Astrocyte of the hippocampus (primary cell): Measurements from ENCODE around the gene EDIL3.
A peak's percentile ranks its signal among the peaks of the same experiment; 100 is the strongest.
"Not testable (repeated sequence)": the region's sequence is repeated elsewhere in the genome, so short reads cannot be mapped to it uniquely, and the experiment has no call there.

ENCODE experiments used
- DNase-seq: peaks from one replicate; pipeline ENCODE4 v3.0.0; 2011; ENCODE audit warnings: low read depth, low spot score

Gene EDIL3

DNA sequence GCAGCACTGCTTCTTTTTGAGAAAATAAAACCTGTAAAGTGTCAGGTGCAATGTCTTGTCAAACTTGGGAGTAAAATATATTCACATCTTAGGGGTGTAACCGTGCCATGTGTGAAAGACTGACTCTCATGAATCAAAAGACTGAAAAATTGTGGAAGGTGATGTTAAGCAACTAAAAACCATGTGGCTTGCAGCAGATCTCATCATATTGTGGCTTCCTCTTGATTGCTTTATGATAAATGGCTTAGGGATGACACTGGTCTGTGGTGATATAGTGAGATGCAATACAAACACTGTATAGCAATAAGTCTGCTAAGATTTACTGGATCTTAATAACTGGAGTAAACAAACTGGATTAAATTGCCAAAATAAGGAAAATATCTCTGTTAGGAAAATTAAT is 321.6 kb downstream of the EDIL3 start:
- DNase-seq = no peak

- DNase-seq = no peak
These were observed 325.0 kb downstream of the EDIL3 start for GRCh38 chr5:84059672-84060071.

DNA sequence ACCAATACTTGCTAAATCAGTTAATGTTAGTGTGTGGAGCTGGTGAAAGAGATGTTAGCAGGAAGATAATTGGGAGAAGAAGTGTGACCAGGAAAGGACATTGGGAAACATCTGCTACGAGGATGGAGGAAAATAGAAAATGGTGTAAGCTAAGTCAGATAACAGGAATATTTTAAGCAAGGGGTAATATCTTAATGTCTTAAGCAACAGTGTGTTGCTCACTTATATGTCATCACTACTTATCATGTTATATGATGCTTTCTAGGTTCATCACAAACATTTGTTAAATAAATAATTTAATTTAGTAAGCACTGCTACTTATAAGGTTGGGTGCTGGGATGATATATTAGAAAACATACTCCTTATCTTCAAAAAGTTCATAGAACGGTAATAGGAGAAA is 326.1 kb downstream of the EDIL3 start:
- DNase-seq = no peak

- DNase-seq = no peak
These were observed 327.5 kb downstream of the EDIL3 start for GRCh38 chr5:84057211-84057610.

DNA sequence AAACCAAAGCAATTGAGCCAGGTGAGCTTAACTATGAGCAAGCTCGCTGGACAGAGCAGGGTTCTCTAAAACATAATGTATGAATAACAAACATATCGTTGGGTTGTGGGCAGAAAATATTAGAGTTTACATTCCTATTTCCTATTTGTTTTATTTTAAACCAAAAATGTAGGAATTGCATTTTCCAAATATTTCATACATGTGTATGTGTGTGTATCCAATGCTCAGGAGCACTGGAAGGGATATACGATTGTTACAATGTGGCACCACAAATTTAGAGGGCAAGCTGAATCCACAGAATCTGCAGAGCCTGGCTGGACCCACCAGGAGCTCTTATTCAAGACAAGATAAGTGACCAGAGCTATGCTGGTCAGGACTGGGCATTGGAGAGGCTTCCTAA is 338.7 kb downstream of the EDIL3 start:
- DNase-seq = no peak

DNA sequence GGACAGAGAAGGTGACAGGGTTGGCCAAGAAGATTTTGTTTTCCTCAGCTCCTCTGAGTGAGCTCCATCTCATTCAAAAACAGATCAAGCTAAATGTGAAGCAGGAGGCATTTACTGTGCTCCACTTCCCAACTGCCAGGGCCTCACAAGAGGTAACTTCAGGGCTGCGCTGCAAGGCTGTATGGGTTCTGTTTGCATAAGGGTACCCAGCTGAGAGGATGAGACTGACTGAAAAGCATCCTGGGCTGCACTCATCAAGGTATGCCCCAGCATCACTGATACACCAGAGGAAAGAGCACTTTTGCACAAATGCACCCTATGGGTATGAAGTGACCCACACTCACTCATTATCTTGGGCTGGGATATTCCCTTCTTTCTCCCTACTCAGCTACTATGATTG is 347.8 kb downstream of the EDIL3 start:
- DNase-seq = no peak

- DNase-seq = no peak
These were observed 352.4 kb downstream of the EDIL3 start for GRCh38 chr5:84032324-84032723.

GRCh38 chr5:84028093-84028492 is 356.6 kb downstream of the EDIL3 start:
- DNase-seq = peak; percentile 28

GRCh38 chr5:84018521-84018920 is 366.2 kb downstream of the EDIL3 start:
- DNase-seq = not testable (repeated sequence)

GRCh38 chr5:84017523-84018172 is 367.0 kb downstream of the EDIL3 start:
- DNase-seq = no peak

- no peak for DNase-seq
These were observed 368.6 kb downstream of the EDIL3 start for GRCh38 chr5:84016085-84016484.

DNA sequence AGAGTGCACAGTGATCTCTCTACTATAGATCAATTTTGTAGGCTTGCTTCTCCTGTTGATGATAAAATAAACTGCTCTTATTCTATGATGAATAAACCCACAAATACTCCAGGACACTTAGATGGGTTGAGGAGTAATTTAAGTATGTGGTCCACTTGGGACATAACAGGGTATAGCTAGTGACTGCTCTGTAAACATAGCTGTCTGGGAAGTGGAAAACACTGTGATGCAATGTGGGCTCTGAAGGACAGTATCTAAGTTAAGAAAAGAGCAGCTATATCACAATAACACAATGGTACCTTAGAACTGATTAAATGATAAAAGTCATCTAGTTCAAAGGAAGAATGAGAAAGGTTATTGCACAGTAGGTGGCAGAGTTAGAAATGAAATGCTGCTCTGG is 369.7 kb downstream of the EDIL3 start:
- DNase-seq = no peak

- DNase-seq = peak; percentile 35
These were observed 390.9 kb downstream of the EDIL3 start for GRCh38 chr5:83993803-83994202.

- DNase-seq = peak; percentile 55
These were observed 393.0 kb downstream of the EDIL3 start for GRCh38 chr5:83991566-83992224.

DNA sequence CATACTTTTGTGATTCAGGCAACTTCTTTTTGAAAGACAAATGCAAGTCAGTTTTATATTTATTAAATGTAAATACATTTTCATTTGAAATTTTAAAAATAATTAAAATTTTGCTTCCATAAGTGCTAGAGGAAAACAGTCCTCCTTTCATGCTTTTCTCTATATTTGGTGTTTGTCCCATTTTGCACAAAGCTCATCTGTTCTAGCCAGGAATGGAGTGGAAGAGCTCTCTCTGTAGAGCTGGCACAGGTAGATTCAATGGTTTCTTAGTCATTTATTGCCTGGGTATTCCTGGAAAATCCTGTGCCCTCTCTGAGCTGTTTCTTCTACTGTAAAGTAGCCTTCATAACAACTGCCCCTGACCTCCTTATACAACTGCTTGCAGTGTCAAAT is 396.4 kb downstream of the EDIL3 start:
- DNase-seq = no peak

GRCh38 chr5:83987513-83988292 is 397.0 kb downstream of the EDIL3 start:
- no peak for DNase-seq

DNA sequence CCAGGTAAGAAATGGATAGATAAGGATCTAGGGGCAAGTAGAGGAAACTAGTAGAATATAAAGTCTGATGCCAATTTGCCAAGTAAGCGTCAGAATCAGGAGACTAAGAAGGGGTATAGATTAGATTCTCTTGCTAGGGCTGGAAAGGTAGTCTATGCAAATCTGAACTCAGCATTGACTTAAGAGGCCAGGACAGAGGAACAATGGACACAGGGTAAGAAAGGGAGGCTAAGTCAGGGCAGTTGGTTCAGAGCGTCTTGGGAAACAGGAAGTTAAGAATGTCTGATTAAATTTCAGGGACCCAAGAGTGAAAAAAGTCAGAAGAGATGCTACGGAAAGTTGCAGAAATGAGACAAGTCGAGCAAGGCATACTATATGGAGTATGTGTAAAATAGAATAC is 400.8 kb downstream of the EDIL3 start:
- DNase-seq = no peak

DNA sequence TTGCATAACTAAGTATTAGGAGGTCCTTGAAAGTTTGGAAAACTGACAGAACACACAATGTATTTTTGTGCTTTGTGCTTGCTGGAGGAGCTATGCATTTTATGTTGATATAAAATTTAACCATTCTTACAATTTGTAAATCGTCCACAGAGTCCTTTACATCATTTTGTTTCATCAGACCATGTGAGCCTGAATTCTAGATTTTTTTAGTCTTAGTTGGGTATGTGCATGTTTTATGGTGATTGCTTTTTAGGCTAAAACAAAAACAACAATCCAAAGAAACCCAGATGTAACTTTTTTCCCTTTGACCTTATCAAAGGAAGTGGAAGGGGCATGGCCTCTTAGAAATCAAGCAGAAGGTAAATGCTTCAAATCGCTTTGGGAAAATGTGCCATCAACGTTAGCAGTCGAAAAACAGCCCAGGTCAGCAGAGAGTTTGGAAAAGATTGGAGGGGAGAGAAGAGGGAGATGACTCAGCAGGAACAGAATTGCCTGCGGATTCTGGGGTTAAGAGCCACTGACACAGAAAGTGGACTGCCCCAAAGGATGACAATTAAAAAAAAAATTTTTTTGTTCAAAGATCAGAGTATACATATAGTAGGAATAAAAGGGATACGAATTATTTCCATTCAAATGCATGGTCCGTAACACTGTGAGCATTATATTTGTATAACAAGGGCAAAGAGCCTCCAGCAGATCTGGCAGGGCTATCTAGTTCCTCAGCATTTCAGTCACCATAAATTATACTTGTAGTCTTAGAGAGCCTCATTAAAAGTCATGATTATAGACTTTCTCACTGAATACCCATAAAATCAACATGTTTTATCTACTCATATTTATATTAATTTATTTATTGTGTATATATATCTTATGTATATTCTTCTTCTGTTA is 410.5 kb downstream of the EDIL3 start:
- peak; percentile 15 for DNase-seq

- DNase-seq = no peak
These were observed 411.8 kb downstream of the EDIL3 start for GRCh38 chr5:83972909-83973308.

DNA sequence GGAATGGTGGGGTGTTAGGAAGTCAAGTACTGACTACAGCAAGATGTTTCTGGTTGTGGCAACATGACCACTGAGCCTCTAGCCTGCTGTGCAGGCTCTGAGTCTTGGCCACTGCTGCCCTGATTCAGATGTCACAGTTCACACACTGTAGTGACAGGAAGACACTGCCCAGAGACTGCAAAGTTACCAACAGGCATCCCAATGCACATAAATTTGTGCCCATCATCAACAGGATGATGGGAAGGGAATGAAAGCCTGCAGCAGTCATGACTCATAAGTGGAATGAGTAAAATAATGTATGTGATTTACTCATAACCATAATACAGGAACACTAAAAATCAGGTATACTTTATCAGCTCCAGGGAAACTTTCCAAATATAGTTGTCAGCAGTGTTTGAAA is 412.4 kb downstream of the EDIL3 start:
- no peak for DNase-seq

DNA sequence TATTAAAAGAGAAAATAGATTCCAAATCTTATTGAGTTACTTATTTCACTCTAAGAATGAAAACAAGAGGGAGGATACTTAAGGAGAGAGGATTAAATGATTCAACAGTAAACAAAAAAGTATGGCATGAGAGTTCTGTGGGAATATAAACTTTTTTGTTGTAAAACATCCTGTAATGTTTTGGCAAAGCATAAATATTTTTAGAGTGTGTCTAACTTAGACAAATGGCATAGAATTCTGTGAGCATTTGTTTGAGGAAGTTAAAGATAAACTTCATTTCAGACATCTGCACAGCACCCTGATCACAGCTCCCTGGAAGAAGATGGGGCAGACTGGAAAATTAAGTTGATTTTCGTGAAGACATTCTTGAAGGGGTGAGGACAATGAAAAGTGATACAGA is 417.3 kb downstream of the EDIL3 start:
- DNase-seq = no peak

GRCh38 chr5:83965441-83965840 is 419.2 kb downstream of the EDIL3 start:
- DNase-seq = no peak
